Erythroblast (primary cell): ENCODE data around the gene ARIH1.

Experiments
- GATA1 ChIP-seq: IDR thresholded peaks from 2 replicates; pipeline ENCODE4 v1.6.1; 2011; ENCODE audit warnings: low read depth, mild to moderate bottlenecking, control low read depth, low read length, moderate library complexity
- POLR2A ChIP-seq: IDR thresholded peaks from 2 replicates; pipeline ENCODE4 v1.6.1; 2011; ENCODE audit warnings: mild to moderate bottlenecking, low read length

DNA sequence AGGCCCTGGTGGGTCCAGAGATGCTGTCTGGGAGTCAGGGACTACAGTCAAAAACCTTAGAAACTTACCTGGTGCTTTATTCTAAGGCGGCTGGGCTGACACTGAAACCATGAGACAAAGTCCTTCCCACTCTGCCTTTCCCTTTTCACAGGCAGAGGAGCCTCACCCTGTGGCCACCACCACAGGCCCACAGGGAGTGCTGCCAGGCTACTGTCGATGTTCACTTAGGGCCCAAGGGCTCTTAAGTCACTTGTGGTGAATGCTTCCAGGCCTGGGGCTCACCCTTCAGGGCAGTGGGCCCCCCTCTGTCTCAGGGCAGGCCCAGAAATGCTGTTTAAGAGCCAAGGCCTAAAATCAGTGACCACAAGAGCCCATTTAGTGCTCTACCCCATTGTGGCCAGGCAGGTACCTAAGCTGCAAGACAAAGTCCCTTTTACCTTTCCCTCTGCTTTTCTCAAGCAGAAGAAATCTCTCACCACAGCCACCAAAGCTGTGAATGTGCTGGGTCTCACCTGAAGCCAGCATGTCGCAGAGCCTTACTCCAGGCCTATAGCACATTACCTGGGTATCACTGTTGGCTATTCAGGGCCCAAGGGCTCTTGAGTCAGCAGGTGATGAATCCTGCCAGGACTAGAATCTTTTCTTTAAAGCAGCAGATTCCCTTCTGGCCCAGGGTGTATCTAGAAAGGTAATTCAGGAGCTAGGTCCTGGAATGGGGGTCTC is 140.8 kb downstream of the ARIH1 start:
- TF ChIP-seq POLR2A, result no peak
- TF ChIP-seq GATA1, result no peak
